ENCODE results near the gene CSTF3.

DNA sequence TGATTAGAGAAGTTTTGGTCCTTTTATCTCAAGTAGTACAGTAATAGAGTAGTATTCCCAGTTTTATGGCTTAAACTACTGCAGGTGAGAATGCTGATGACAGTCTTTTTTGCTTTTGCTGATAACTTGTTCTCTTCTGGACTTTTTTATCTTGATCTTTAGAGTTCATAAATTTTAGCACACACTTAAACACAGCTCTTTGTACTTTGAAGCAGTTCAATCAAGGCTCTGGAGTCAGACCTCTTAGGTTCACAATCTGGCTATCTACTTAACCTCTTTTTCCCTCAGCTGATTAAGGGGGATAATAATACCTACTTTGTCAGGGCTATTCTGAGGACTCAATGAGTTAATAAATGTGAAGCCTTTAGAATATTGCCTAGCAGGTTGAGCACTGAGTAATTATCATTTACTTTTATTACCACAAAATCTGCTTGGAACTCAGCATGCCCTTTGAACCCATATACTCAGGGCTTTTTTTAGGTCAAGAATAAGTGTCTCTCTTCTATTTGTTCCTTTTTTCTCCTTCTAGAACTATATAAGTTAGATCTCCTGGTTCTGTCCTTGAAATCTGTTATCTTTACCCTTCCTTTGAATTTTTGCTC is 51.9 kb downstream of the CSTF3 start:
- no peak for TF ChIP-seq EZH2 (IDR thresholded peaks at IDR 0.05)
- no peak for TF ChIP-seq POLR2AphosphoS5 (IDR thresholded peaks at IDR 0.05; ENCODE audit: borderline replicate concordance, low read depth, low read length)
- no peak for TF ChIP-seq FOXP2 (optimal IDR thresholded peaks at IDR 0.05; ENCODE audit: control extremely low read depth, extremely low read length, insufficient read depth)
